RWPE2 (cell line): ENCODE data around the gene CREB3L1.

Experiments
- ATAC-seq: fragments of 200-7000 bp; cut with Tn5 transposase; 3 replicates; pipeline ENCODE4 v1.9.1; 2021; ENCODE audit warnings: low read depth
- DNase-seq: peaks from one replicate; pipeline ENCODE4 v3.0.0-alpha.2; 2020; ENCODE audit warnings: low spot score
- H3K27ac ChIP-seq: fragments of 450-650 bp; 2 replicates; pipeline ENCODE4 v1.5.1; 2017; ENCODE audit warnings: mild to moderate bottlenecking; ENCODE audit not compliant: poor library complexity, severe bottlenecking
- H3K27me3 ChIP-seq: fragments of 250-450 bp; sonication (Bioruptor Pico); 2 replicates; pipeline ENCODE4 v1.5.1; 2021; ENCODE audit warnings: mild to moderate bottlenecking, moderate library complexity; ENCODE audit not compliant: insufficient read depth, poor library complexity, severe bottlenecking
- H3K36me3 ChIP-seq: fragments of 250-450 bp; sonication (Bioruptor Pico); 2 replicates; pipeline ENCODE4 v1.5.1; 2020; ENCODE audit warnings: low read depth, mild to moderate bottlenecking, moderate library complexity
- H3K4me1 ChIP-seq: fragments of 250-450 bp; sonication (Bioruptor Pico); 2 replicates; pipeline ENCODE4 v1.5.1; 2021; ENCODE audit warnings: mild to moderate bottlenecking, moderate library complexity; ENCODE audit not compliant: insufficient read depth, poor library complexity, severe bottlenecking
- H3K4me3 ChIP-seq: fragments of 250-450 bp; sonication (Bioruptor Pico); 2 replicates; pipeline ENCODE4 v1.5.1; 2021; ENCODE audit warnings: mild to moderate bottlenecking, moderate library complexity; ENCODE audit not compliant: severe bottlenecking
- H3K9me3 ChIP-seq: fragments of 250-450 bp; sonication (Bioruptor Pico); 2 replicates; pipeline ENCODE4 v1.5.1; 2021; ENCODE audit warnings: mild to moderate bottlenecking, moderate library complexity; ENCODE audit not compliant: severe bottlenecking
- TF ChIP-seq, protein P1 (sequence below): fragments of 450-650 bp; IDR thresholded peaks from one replicate; pipeline ENCODE4 v1.5.1; 2017; ENCODE audit warnings: mild to moderate bottlenecking, moderate library complexity; ENCODE audit not compliant: poor library complexity, severe bottlenecking

Gene CREB3L1

DNA sequence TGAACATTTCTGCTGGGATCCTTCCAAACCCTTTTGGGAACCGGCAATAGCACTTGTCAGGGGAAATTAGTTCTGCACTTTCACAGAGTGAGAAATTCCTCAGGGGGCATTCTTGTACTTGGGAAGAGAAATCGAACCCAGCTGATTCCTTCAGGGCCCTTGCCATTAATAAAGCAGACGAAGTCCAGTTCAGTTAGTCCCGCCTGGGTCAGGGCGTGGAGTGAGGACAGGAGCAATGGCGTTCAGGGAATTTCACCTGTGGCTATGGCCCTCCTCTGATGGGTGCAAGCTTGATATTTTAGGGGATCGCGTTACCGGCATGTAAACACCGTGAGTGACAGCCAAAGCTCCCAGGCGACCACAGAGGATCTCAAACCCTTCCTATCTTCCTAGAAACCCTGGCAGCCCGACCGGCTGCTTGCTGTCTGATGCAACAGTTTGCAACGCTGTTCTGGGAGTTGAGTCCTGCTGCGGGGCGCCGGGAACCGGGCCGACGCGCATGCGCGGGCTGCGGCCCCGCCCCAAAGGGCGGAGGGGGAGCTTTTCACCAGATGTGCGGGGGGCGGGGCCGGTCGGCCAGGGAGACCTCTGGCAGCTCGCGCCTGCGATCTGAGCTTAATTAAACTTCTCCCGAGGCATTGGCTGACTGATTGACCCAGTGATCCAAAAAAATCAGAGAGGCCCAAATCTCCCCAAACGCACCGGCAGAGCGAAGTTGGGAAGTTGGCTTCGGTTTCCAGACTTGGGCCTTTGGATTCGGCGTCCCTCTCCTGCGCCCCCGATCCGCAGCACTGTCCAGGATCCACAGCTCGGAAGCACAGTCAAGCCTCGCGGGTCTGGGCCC is 34.3 kb upstream of the CREB3L1 start:
- Histone ChIP-seq H3K4me3 (peak overlapping the region; percentile 33), H3K4me1 (peaks cover 17% of the 10 kb centered on the region), H3K9me3 (no peaks in the 10 kb centered on the region), H3K27ac (peak overlapping the region; percentile 44), H3K27me3 (no peaks in the 10 kb centered on the region), H3K36me3 (no peaks in the 10 kb centered on the region)
- DNase-seq (peak; percentile 90), ATAC-seq (peak; percentile 58)
- TF ChIP-seq, protein P1, sequence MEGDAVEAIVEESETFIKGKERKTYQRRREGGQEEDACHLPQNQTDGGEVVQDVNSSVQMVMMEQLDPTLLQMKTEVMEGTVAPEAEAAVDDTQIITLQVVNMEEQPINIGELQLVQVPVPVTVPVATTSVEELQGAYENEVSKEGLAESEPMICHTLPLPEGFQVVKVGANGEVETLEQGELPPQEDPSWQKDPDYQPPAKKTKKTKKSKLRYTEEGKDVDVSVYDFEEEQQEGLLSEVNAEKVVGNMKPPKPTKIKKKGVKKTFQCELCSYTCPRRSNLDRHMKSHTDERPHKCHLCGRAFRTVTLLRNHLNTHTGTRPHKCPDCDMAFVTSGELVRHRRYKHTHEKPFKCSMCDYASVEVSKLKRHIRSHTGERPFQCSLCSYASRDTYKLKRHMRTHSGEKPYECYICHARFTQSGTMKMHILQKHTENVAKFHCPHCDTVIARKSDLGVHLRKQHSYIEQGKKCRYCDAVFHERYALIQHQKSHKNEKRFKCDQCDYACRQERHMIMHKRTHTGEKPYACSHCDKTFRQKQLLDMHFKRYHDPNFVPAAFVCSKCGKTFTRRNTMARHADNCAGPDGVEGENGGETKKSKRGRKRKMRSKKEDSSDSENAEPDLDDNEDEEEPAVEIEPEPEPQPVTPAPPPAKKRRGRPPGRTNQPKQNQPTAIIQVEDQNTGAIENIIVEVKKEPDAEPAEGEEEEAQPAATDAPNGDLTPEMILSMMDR = no peak

- no peaks in the 10 kb centered on the region for H3K36me3 ChIP-seq
- H3K9me3 ChIP-seq = no peaks in the 10 kb centered on the region
- H3K4me3 ChIP-seq = peak overlapping the region; percentile 33
- H3K27ac ChIP-seq = peak overlapping the region; percentile 44
- H3K27me3 ChIP-seq = no peaks in the 10 kb centered on the region
- DNase-seq = no peak
- TF ChIP-seq, protein P1 = no peak
- no peak for ATAC-seq
- peaks cover 23% of the 10 kb centered on the region for H3K4me1 ChIP-seq
Observed at GRCh38 chr11:46243796-46244109, 33.7 kb upstream of the CREB3L1 start.

GRCh38 chr11:46246521-46246920 is 30.9 kb upstream of the CREB3L1 start:
- Histone ChIP-seq H3K27ac (no peak overlapping the region), H3K36me3 (no peaks in the 10 kb centered on the region), H3K4me1 (peaks cover 21% of the 10 kb centered on the region), H3K27me3 (no peaks in the 10 kb centered on the region), H3K4me3 (no peak overlapping the region), H3K9me3 (no peaks in the 10 kb centered on the region)
- DNase-seq = no peak
- ATAC-seq = no peak
- TF ChIP-seq, protein P1 = no peak

- no peak for DNase-seq
Observed at GRCh38 chr11:46247090-46247489, 30.4 kb upstream of the CREB3L1 start.

More at GRCh38 chr11:46247090-46247489, 30.4 kb upstream of the CREB3L1 start:
- H3K4me1 ChIP-seq = peaks cover 21% of the 10 kb centered on the region
- H3K27me3 ChIP-seq = no peaks in the 10 kb centered on the region
- H3K36me3 ChIP-seq = no peaks in the 10 kb centered on the region
- TF ChIP-seq, protein P1 = no peak
- H3K9me3 ChIP-seq = no peaks in the 10 kb centered on the region
- H3K4me3 ChIP-seq = no peak overlapping the region
- H3K27ac ChIP-seq = no peak overlapping the region
- ATAC-seq = no peak
